Neural progenitor cell (in vitro differentiated cells): ENCODE measurements around the gene MSH2. TPM values are rescaled to one million over a fixed set of nuclear protein-coding genes. Genes with fewer than 3 reads are reported as not detected.

ENCODE experiments used
- DNase-seq: peaks from one replicate; pipeline ENCODE4 v3.0.0-alpha.2; 2016; ENCODE audit warnings: low spot score
- H2AFZ ChIP-seq: fragments of 200-600 bp; sonication (generic); replicated peaks from 2 replicates; pipeline ENCODE4 v1.6.1; 2016; ENCODE audit warnings: antibody characterized with exemption
- H3F3A ChIP-seq: fragments of 200-600 bp; sonication (generic); 2 replicates; pipeline ENCODE4 v1.6.1; 2016; ENCODE audit warnings: antibody characterized with exemption, low read depth
- H3K27ac ChIP-seq: fragments of 200-600 bp; sonication (generic); 2 replicates; pipeline ENCODE4 v1.5.1; 2016; ENCODE audit warnings: mild to moderate bottlenecking
- H3K27me3 ChIP-seq: fragments of 200-600 bp; sonication (generic); 2 replicates; pipeline ENCODE4 v1.6.1; 2016; ENCODE audit warnings: mild to moderate bottlenecking, moderate library complexity
- H3K36me3 ChIP-seq: fragments of 200-600 bp; sonication (generic); 2 replicates; pipeline ENCODE4 v1.5.1; 2016
- H3K4me1 ChIP-seq: fragments of 200-600 bp; sonication (generic); 2 replicates; pipeline ENCODE4 v1.6.1; 2016; ENCODE audit warnings: mixed run types
- H3K4me2 ChIP-seq: fragments of 200-600 bp; sonication (generic); 2 replicates; pipeline ENCODE4 v1.6.1; 2016
- H3K4me3 ChIP-seq: fragments of 200-600 bp; sonication (generic); 2 replicates; pipeline ENCODE4 v1.5.1; 2016
- H3K79me2 ChIP-seq: fragments of 200-600 bp; sonication (generic); 2 replicates; pipeline ENCODE4 v1.6.1; 2016; ENCODE audit warnings: low read depth
- H3K9ac ChIP-seq: fragments of 200-600 bp; sonication (generic); 2 replicates; pipeline ENCODE4 v1.6.1; 2016
- H3K9me3 ChIP-seq: fragments of 200-600 bp; sonication (generic); 2 replicates; pipeline ENCODE4 v1.5.1; 2016; ENCODE audit warnings: low read depth
- H4K20me1 ChIP-seq: fragments of 200-600 bp; sonication (generic); 2 replicates; pipeline ENCODE4 v1.6.1; 2016; ENCODE audit warnings: low read depth
- H3K27ac Mint-ChIP-seq: 3 replicates; pipeline ENCODE4 v1.8.0; 2021; ENCODE audit warnings: mixed read lengths
- H3K27me3 Mint-ChIP-seq: 2 replicates; pipeline ENCODE4 v1.8.0; 2022; ENCODE audit warnings: low read depth, mild to moderate bottlenecking, inconsistent platforms, moderate library complexity, mixed read lengths; ENCODE audit not compliant: insufficient read depth
- H3K36me3 Mint-ChIP-seq: 3 replicates; pipeline ENCODE4 v1.8.0; 2021; ENCODE audit warnings: mixed read lengths
- H3K4me1 Mint-ChIP-seq: 3 replicates; pipeline ENCODE4 v1.8.0; 2021; ENCODE audit warnings: mixed read lengths
- H3K4me3 Mint-ChIP-seq: 3 replicates; pipeline ENCODE4 v1.8.0; 2021; ENCODE audit warnings: mild to moderate bottlenecking, moderate library complexity, mixed read lengths
- H3K9me3 Mint-ChIP-seq: 3 replicates; pipeline ENCODE4 v1.8.0; 2020; ENCODE audit warnings: mixed read lengths
- CTCF ChIP-seq: fragments of 200-600 bp; sonication (generic); IDR thresholded peaks from 2 replicates; pipeline ENCODE4 v1.5.1; 2017; ENCODE audit warnings: antibody characterized with exemption, mild to moderate bottlenecking
- EZH2 ChIP-seq: fragments of 200-600 bp; sonication (generic); IDR thresholded peaks from 2 replicates; pipeline ENCODE4 v1.6.1; 2017; ENCODE audit warnings: antibody characterized with exemption, mild to moderate bottlenecking, moderate library complexity
- EZH2phosphoT487 ChIP-seq: fragments of 200-600 bp; sonication (generic); IDR thresholded peaks from 2 replicates; pipeline ENCODE4 v1.6.1; 2017; ENCODE audit warnings: antibody characterized with exemption
- total RNA-seq: library from RNA; depleted of rRNA; stranded (reverse); fragments of >200 nt; gene quantifications from 2 replicates; pipeline ENCODE4 v1.2.3, GENCODE V29; 2015; ENCODE audit warnings: low replicate concordance

MSH2 gene
- total RNA-seq, 1 donor from 2014 or later = 134 TPM

DNA sequence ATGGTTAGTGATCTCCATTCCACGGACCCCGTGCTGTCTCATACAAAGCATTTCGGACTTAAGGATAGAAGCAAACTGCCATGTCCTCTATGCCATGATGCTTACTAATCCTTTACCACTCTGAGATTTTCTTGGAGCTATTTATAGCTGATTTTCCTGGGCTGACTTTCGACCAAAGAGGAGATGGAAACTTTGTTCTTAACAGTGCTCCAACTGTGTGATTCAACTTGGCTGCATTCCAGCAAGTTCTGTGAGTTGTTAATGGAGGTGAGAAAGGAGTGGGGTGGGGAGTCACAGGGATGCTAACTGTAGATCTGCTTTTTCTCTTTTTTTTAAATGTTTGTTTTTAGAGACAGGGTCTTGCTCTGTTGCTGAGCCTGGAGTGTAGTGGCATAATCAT lies 45.5 kb upstream of the MSH2 start:
- Mint-ChIP-seq H3K4me3 (no peak overlapping the region), H3K27ac (no peak overlapping the region), H3K36me3 (no peaks in the 10 kb centered on the region), H3K9me3 (no peaks in the 10 kb centered on the region), H3K4me1 (peaks cover 23% of the 10 kb centered on the region), H3K27me3 (peaks cover 3% of the 10 kb centered on the region)
- no peak overlapping the region for H3K9ac ChIP-seq
- no peaks in the 10 kb centered on the region for H4K20me1 ChIP-seq
- DNase-seq = no peak
- no peak overlapping the region for H3K27ac ChIP-seq
- no peaks in the 10 kb centered on the region for H3K9me3 ChIP-seq
- H3K27me3 ChIP-seq = no peaks in the 10 kb centered on the region
- no peak overlapping the region for H2AFZ ChIP-seq
- no peaks in the 10 kb centered on the region for H3F3A ChIP-seq
- H3K79me2 ChIP-seq = no peaks in the 10 kb centered on the region
- no peak for TF ChIP-seq CTCF
- no peak for TF ChIP-seq EZH2
- no peak for TF ChIP-seq EZH2phosphoT487
- H3K36me3 ChIP-seq = no peaks in the 10 kb centered on the region
- no peak overlapping the region for H3K4me2 ChIP-seq
- no peaks in the 10 kb centered on the region for H3K4me1 ChIP-seq
- no peak overlapping the region for H3K4me3 ChIP-seq

- Mint-ChIP-seq H3K4me1 (peaks cover 22% of the 10 kb centered on the region), H3K27me3 (peaks cover 5% of the 10 kb centered on the region), H3K27ac (peak overlapping the region; percentile 0), H3K36me3 (no peaks in the 10 kb centered on the region), H3K9me3 (no peaks in the 10 kb centered on the region), H3K4me3 (no peak overlapping the region)
- Histone ChIP-seq H2AFZ (no peak overlapping the region), H3K4me1 (no peaks in the 10 kb centered on the region), H3K79me2 (no peaks in the 10 kb centered on the region), H3F3A (no peaks in the 10 kb centered on the region), H3K4me3 (no peak overlapping the region), H3K9ac (no peak overlapping the region), H3K9me3 (no peaks in the 10 kb centered on the region), H3K27me3 (no peaks in the 10 kb centered on the region), H4K20me1 (no peaks in the 10 kb centered on the region), H3K36me3 (no peaks in the 10 kb centered on the region), H3K27ac (no peak overlapping the region), H3K4me2 (no peak overlapping the region)
- no peak for TF ChIP-seq EZH2phosphoT487
- no peak for TF ChIP-seq EZH2
- no peak for TF ChIP-seq CTCF
- no peak for DNase-seq
These were observed 43.5 kb upstream of the MSH2 start for GRCh38 chr2:47359375-47359868.

DNA sequence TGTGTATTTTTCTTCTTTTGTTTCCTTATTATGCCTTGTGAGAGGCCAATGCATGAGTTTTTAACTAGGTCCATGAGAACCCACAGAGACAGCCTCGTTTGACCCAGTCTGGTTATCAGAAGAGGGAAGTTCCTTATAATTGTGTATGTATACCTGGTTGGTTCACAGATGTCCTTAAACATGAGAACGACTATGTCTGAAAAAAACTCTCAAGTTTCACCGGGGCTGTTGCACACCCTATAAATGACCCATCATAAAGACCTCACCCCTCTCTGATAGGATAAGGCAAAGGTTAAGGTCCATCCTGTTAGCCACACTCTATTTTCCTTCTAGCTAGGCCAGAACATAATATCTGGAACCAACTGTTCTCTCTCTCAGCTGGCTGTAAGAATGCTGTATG lies 42.7 kb upstream of the MSH2 start:
- Mint-ChIP-seq H3K9me3 (no peaks in the 10 kb centered on the region), H3K27ac (no peak overlapping the region), H3K4me3 (no peak overlapping the region), H3K4me1 (peaks cover 15% of the 10 kb centered on the region), H3K36me3 (no peaks in the 10 kb centered on the region), H3K27me3 (peaks cover 5% of the 10 kb centered on the region)
- DNase-seq = no peak
- Histone ChIP-seq H3F3A (no peaks in the 10 kb centered on the region), H2AFZ (no peak overlapping the region), H3K9ac (no peak overlapping the region), H3K9me3 (no peaks in the 10 kb centered on the region), H3K4me3 (no peak overlapping the region), H3K27me3 (no peaks in the 10 kb centered on the region), H3K27ac (no peak overlapping the region), H3K4me1 (no peaks in the 10 kb centered on the region), H3K36me3 (no peaks in the 10 kb centered on the region), H3K4me2 (no peak overlapping the region), H4K20me1 (no peaks in the 10 kb centered on the region), H3K79me2 (no peaks in the 10 kb centered on the region)
- TF ChIP-seq EZH2phosphoT487 (no peak), CTCF (no peak), EZH2 (no peak)
